Endothelial cell of umbilical vein (primary cell): ENCODE results near the gene SPAG7. TPM values are rescaled to one million over a fixed set of nuclear protein-coding genes. Genes with fewer than 3 reads are reported as not detected.

Source experiments
- BruUV-seq: library from RNA; stranded (reverse); fragments of 400-500 nt; replicated peaks from 2 replicates; lab custom pipeline; 2021; lab: Mats Ljungman, UMichigan
- CTCF ChIA-PET: fragments of 300-600, 350-600 bp; sonication (Branson Sonifier 250); formaldehyde crosslinking; loops from one replicate; lab custom pipeline; 2021; ENCODE audit warnings: antibody characterized with exemption, inconsistent platforms; lab: Charles Lee
- POLR2A ChIA-PET: fragments of 300-600, 350-600 bp; sonication (Branson Sonifier 250); formaldehyde crosslinking; loops from one replicate; lab custom pipeline; 2021; ENCODE audit warnings: antibody characterized with exemption, inconsistent platforms; lab: Charles Lee
- DNase-seq: peaks from one replicate; pipeline ENCODE4 v3.0.0-alpha.2; 2011; ENCODE audit warnings: low read depth, low spot score
- FAIRE-seq: peaks from 2 replicates; lab custom pipeline; 2011; peaks lifted over from hg19 to GRCh38; lab: Jason Lieb, UNC
- H2AFZ ChIP-seq: 2 replicates; pipeline ENCODE4 v1.6.0; 2012; ENCODE audit warnings: low read depth, low read length, control low read depth, inconsistent platforms
- H3K27ac ChIP-seq: 2 replicates; pipeline ENCODE4 v1.5.1; 2011; ENCODE audit warnings: low read depth, mild to moderate bottlenecking, control low read depth, low read length, moderate library complexity; ENCODE audit not compliant: insufficient read depth
- H3K27me3 ChIP-seq, 2 experiments: 2 replicates each; pipeline versions ENCODE4 v1.6.0 to v1.6.1; 2011; ENCODE audit warnings: low read length in 2 of 2, mixed read lengths in 1 of 2; ENCODE audit not compliant: control insufficient read depth in 2 of 2, insufficient read depth in 2 of 2
- H3K36me3 ChIP-seq, 2 experiments: 2 replicates in 1 of 2; 3 replicates in 1 of 2; pipeline ENCODE4 v1.5.1; 2011; ENCODE audit warnings: low read length in 2 of 2, mild to moderate bottlenecking in 1 of 2, moderate library complexity in 1 of 2; ENCODE audit not compliant: control insufficient read depth in 2 of 2, insufficient read depth in 2 of 2; ENCODE audit errors: extremely low read depth in 1 of 2
- H3K4me1 ChIP-seq: 3 replicates; pipeline ENCODE4 v1.5.1; 2011; ENCODE audit warnings: mild to moderate bottlenecking, low read length; ENCODE audit not compliant: control insufficient read depth, insufficient read depth; ENCODE audit errors: extremely low read depth
- H3K4me2 ChIP-seq: 2 replicates; pipeline ENCODE4 v1.6.1; 2011; ENCODE audit warnings: low read length, control low read depth, mixed read lengths; ENCODE audit not compliant: insufficient read depth
- H3K4me3 ChIP-seq, 3 experiments: fragments of 200-600 bp in 1 of 3; sonication (generic), shearing (Covaris generic) in 1 of 3; replicated peaks in 1 of 3; 2 replicates each; pipeline ENCODE4 v1.5.1; 2011 to 2016; ENCODE audit warnings: control low read depth in 3 of 3, low read length in 3 of 3, mild to moderate bottlenecking in 2 of 3, inconsistent platforms in 1 of 3, low read depth in 1 of 3, moderate library complexity in 1 of 3; ENCODE audit not compliant: insufficient read depth in 1 of 3
- H3K79me2 ChIP-seq: 2 replicates; pipeline ENCODE4 v1.6.0; 2012; ENCODE audit warnings: low read length, inconsistent platforms; ENCODE audit not compliant: control insufficient read depth, insufficient read depth
- H3K9ac ChIP-seq: replicated peaks from 2 replicates; pipeline ENCODE3; 2011; ENCODE audit warnings: low read length, control low read depth; ENCODE audit not compliant: insufficient read depth; ENCODE audit errors: extremely low read depth
- H3K9me1 ChIP-seq: replicated peaks from 3 replicates; pipeline ENCODE4 v1.6.0; 2011; ENCODE audit warnings: mild to moderate bottlenecking, low read length; ENCODE audit not compliant: control insufficient read depth, insufficient read depth; ENCODE audit errors: extremely low read depth
- H3K9me3 ChIP-seq: replicated peaks from 2 replicates; pipeline ENCODE4 v1.5.1; 2012; ENCODE audit warnings: low read length, inconsistent platforms; ENCODE audit not compliant: control insufficient read depth, insufficient read depth
- H4K20me1 ChIP-seq: replicated peaks from 2 replicates; pipeline ENCODE3; 2011; ENCODE audit warnings: mild to moderate bottlenecking, low read length; ENCODE audit not compliant: control insufficient read depth, insufficient read depth; ENCODE audit errors: extremely low read depth
- CTCF ChIP-seq, 2 donors: IDR thresholded peaks; 1 replicate in 1 of 2; 2 replicates in 1 of 2; pipeline ENCODE4 v1.5.1; 2011; ENCODE audit warnings: low read length in 2 of 2, mild to moderate bottlenecking in 2 of 2, moderate library complexity in 2 of 2, control low read depth in 1 of 2, inconsistent platforms in 1 of 2, low read depth in 1 of 2; ENCODE audit not compliant: insufficient read depth in 1 of 2; ENCODE audit errors: extremely low read depth in 1 of 2
- FOS ChIP-seq: IDR thresholded peaks from 2 replicates; pipeline ENCODE4 v1.6.1; 2011; ENCODE audit warnings: mild to moderate bottlenecking, low read length, moderate library complexity, borderline replicate concordance; ENCODE audit not compliant: insufficient read depth
- JUN ChIP-seq: IDR thresholded peaks from 2 replicates; pipeline ENCODE4 v1.6.1; 2011; ENCODE audit warnings: borderline replicate concordance, low read depth; ENCODE audit not compliant: insufficient read length, insufficient read depth
- MYC ChIP-seq: IDR thresholded peaks from one replicate; pipeline ENCODE4 v1.6.1; 2011; ENCODE audit warnings: mild to moderate bottlenecking, low read depth, low read length
- POLR2AphosphoS5 ChIP-seq: IDR thresholded peaks from 2 replicates; pipeline ENCODE4 v1.6.1; 2012; ENCODE audit warnings: low read depth, mild to moderate bottlenecking, control low read depth, low read length, moderate library complexity; ENCODE audit not compliant: insufficient read depth
- dilution Hi-C: fragments of 300-500 bp; cut with MboI; formaldehyde crosslinking; loops from one replicate; pipeline ENCODE4 v1.15.0; 2019; ENCODE audit warnings: low sequenced_read_pairs; ENCODE audit not compliant: extremely low pct_ligation_motif_present
- intact Hi-C: fragments of 100-400 bp; cut with micrococcal nuclease; formaldehyde crosslinking; loops from one replicate; pipeline ENCODE4 v1.10.0; 2022
- polyA plus RNA-seq, 4 experiments: library from polyadenylated mRNA; depleted of rRNA in 3 of 4; stranded (reverse) in 3 of 4; unstranded in 1 of 4; fragments of >200 nt; gene quantifications; 2 replicates each; pipeline versions ENCODE4 v1.2.1 to v1.2.3, GENCODE V29; 2011 to 2012; ENCODE audit warnings: missing spikeins in 1 of 4
- total RNA-seq: library from RNA; stranded (reverse); gene quantifications from 2 replicates; pipeline ENCODE4 v1.2.3, GENCODE V29; 2021

The SPAG7 gene
- total and polyA plus RNA-seq, 2 donors (not counting 3 experiments of a cell fraction or from before 2014, with no cell fraction given): 68.6 to 75.2 TPM

GRCh38 chr17:4945176-4945943 lies 22.3 kb downstream of the SPAG7 start:
- Histone ChIP-seq H3K9me1 (no peaks in the 10 kb centered on the region), H3K4me1 (peaks cover 32% of the 10 kb centered on the region), H3K4me3 (peak overlapping the region in 1 of 3 experiments; percentile 25), H3K9me3 (no peaks in the 10 kb centered on the region), H3K27ac (peak overlapping the region; percentile 49), H3K27me3 (no peaks in the 10 kb centered on the region), H3K79me2 (peaks cover 77% of the 10 kb centered on the region), H2AFZ (no peak overlapping the region), H3K9ac (peak overlapping the region; percentile 12), H3K36me3 (peaks cover 13 to 28% of the 10 kb centered on the region in 2 experiments), H4K20me1 (no peaks in the 10 kb centered on the region), H3K4me2 (peak overlapping the region; percentile 66)
- intact Hi-C loops: no loop called here
- TF ChIP-seq POLR2AphosphoS5 (no peak), JUN (peak; percentile 78), FOS (peak; percentile 98), CTCF (IDR thresholded peaks at IDR 0.05; ENCODE audit: extremely low read depth in 1 of 2, insufficient read depth in 1 of 2, low read depth in 1 of 2, low read length in 2 of 2) (no peak), MYC (no peak)
- dilution Hi-C loops: no loop called here
- ChIA-PET CTCF (interaction anchor here (0.9 to 2.0 kb wide), 2 partner anchors 22 to 36 kb away, joined by 3 to 8 read pairs; partner anchors contain the start of gene SPAG7), POLR2A (interaction anchor here (1.7 kb wide), 1 partner anchor 22 kb away, joined by 5 read pairs; the partner anchor contains the start of gene SPAG7)
- peak; percentile 77 for DNase-seq
- BruUV-seq: no TSS peak
- FAIRE-seq: peak; percentile 93
